Fibroblast of pulmonary artery (primary cell): ENCODE results near the gene MAN1C1.

ENCODE experiments used
- DNase-seq: peaks from one replicate; pipeline ENCODE4 v3.0.0-alpha.2; 2010; ENCODE audit warnings: low read depth
- H3K4me3 ChIP-seq: replicated peaks from 2 replicates; pipeline ENCODE4 v1.5.1; 2011; ENCODE audit warnings: low read depth, mild to moderate bottlenecking, control low read depth, low read length, moderate library complexity
- CTCF ChIP-seq: IDR thresholded peaks from 2 replicates; pipeline ENCODE4 v1.5.1; 2011; ENCODE audit warnings: mild to moderate bottlenecking, control low read depth, low read length, inconsistent platforms; ENCODE audit errors: missing control alignments

Gene MAN1C1

GRCh38 chr1:25825605-25826004 lies 209.0 kb downstream of the MAN1C1 start:
- no peak for DNase-seq
- H3K4me3 ChIP-seq, result no peak overlapping the region
- TF ChIP-seq CTCF, result no peak

GRCh38 chr1:25826571-25826970 lies 210.0 kb downstream of the MAN1C1 start:
- no peak overlapping the region for H3K4me3 ChIP-seq
- TF ChIP-seq CTCF, result no peak
- DNase-seq, result no peak

- TF ChIP-seq CTCF, result no peak
- H3K4me3 ChIP-seq, result no peak overlapping the region
- DNase-seq, result no peak
Observed at GRCh38 chr1:25828491-25828890, 211.9 kb downstream of the MAN1C1 start.

GRCh38 chr1:25829046-25829445 lies 212.5 kb downstream of the MAN1C1 start:
- no peak for TF ChIP-seq CTCF
- DNase-seq, result no peak
- no peak overlapping the region for H3K4me3 ChIP-seq

GRCh38 chr1:25831569-25832196 lies 215.1 kb downstream of the MAN1C1 start:
- no peak overlapping the region for H3K4me3 ChIP-seq
- DNase-seq, result no peak
- TF ChIP-seq CTCF, result no peak

- DNase-seq, result no peak
- H3K4me3 ChIP-seq, result no peak overlapping the region
- TF ChIP-seq CTCF, result no peak
Observed at GRCh38 chr1:25832336-25833037, 215.9 kb downstream of the MAN1C1 start.

- DNase-seq, result no peak
- no peak overlapping the region for H3K4me3 ChIP-seq
- no peak for TF ChIP-seq CTCF
Observed at GRCh38 chr1:25833158-25833557, 216.6 kb downstream of the MAN1C1 start.
